ENCODE data around the gene SHISA9. TPM values are rescaled to one million over a fixed set of nuclear protein-coding genes. Genes with fewer than 3 reads are reported as not detected.
A peak's percentile ranks its signal among the peaks of the same experiment; 100 is the strongest.

SHISA9 gene
- total RNA-seq, 4 donors from 2014 or later = 2.0 to 6.3 (median 3.5) TPM

DNA sequence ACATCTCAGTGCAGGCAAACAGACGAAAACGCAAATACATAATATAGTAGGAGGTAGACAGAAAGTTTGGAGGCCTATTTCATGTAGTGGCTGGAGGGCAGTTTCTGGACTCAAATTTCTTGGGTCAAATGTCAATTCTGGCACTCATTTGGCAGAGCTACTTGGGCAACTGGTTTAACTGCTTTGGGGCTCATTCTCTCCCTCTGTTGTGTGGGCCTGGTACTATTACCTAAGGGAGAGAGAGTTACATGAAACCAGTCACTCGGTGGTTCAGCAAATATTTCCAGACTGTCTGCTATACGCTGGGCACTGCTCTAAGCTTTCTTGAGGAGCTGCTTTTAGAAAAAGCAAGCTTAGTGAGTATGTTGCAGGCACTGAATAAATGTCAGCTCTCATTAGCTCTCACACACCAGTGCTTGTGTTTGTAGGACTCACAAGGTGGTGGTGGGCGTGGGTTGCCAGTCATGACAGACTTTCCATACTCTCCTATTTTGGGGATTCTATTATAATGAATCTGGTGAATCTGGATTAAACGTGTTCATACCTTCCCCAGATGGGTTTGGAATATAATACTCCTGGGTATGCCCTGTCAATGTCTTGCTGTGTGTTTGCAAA lies 1.8 kb upstream of the SHISA9 start:
- DNase-seq (ENCODE audit: low spot score in 2 of 2) = no peak
- H3K4me3 ChIP-seq = no peak overlapping the region
- no peak overlapping the region for H3K27ac ChIP-seq
- H3K36me3 ChIP-seq = no peaks in the 10 kb centered on the region
- H3K4me1 ChIP-seq = peaks cover 0 to 32% (median 0%) of the 10 kb centered on the region in 4 donors
- peaks cover 0 to 52% of the 10 kb centered on the region in 2 donors for H3K27me3 ChIP-seq
- 66 to 77% methylated on average over 6 of the region's 6 CpGs for WGBS, 2 donors
- H3K9me3 ChIP-seq = no peaks in the 10 kb centered on the region
- TF ChIP-seq EP300 (IDR thresholded peaks at IDR 0.05) (no peak), POLR2A (IDR thresholded peaks at IDR 0.05) (no peak)
- TF ChIP-seq, protein P1, sequence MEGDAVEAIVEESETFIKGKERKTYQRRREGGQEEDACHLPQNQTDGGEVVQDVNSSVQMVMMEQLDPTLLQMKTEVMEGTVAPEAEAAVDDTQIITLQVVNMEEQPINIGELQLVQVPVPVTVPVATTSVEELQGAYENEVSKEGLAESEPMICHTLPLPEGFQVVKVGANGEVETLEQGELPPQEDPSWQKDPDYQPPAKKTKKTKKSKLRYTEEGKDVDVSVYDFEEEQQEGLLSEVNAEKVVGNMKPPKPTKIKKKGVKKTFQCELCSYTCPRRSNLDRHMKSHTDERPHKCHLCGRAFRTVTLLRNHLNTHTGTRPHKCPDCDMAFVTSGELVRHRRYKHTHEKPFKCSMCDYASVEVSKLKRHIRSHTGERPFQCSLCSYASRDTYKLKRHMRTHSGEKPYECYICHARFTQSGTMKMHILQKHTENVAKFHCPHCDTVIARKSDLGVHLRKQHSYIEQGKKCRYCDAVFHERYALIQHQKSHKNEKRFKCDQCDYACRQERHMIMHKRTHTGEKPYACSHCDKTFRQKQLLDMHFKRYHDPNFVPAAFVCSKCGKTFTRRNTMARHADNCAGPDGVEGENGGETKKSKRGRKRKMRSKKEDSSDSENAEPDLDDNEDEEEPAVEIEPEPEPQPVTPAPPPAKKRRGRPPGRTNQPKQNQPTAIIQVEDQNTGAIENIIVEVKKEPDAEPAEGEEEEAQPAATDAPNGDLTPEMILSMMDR (IDR thresholded peaks at IDR 0.05) = no peak

DNA sequence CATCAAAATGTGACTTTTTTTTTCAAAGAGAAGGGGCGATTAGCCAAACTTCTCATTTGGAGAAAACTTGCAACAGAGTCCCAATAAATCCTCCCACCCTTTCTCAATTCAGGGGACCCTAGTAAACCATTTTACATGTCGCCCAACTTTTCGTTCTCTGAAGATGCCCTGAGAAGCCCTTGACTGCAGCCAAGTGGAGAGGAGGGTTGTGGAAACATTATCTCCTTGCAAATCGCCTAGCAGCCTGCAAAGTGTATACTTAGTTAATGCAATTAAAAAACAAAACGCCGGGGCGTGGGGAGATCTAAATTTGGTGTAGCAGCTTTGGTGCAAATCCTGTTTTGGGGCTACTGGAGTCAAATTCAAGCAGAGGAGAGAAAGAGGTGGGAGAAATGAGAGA lies 1.2 kb upstream of the SHISA9 start:
- no peaks in the 10 kb centered on the region for H3K36me3 ChIP-seq
- TF ChIP-seq EP300 (IDR thresholded peaks at IDR 0.05) = no peak
- TF ChIP-seq, protein P1 (IDR thresholded peaks at IDR 0.05) = no peak
- no peak for TF ChIP-seq POLR2A (IDR thresholded peaks at IDR 0.05)
- no peak overlapping the region for H3K4me3 ChIP-seq
- WGBS, 2 donors = 31% methylated on average over 7 of the region's 7 CpGs
- H3K9me3 ChIP-seq = no peaks in the 10 kb centered on the region
- peaks cover 0 to 57% of the 10 kb centered on the region in 2 donors for H3K27me3 ChIP-seq
- H3K4me1 ChIP-seq = peaks cover 0 to 32% (median 0%) of the 10 kb centered on the region in 4 donors
- H3K27ac ChIP-seq = no peak overlapping the region
- DNase-seq (ENCODE audit: low spot score in 2 of 2) = no peak

- no peak for TF ChIP-seq POLR2A (IDR thresholded peaks at IDR 0.05)
- TF ChIP-seq EP300 (IDR thresholded peaks at IDR 0.05) = no peak
- TF ChIP-seq, protein P1 (IDR thresholded peaks at IDR 0.05) = no peak
- DNase-seq (ENCODE audit: low spot score in 2 of 2) = no peak
- Histone ChIP-seq H3K9me3 (no peaks in the 10 kb centered on the region), H3K4me1 (peaks cover 0 to 32% (median 0%) of the 10 kb centered on the region in 4 donors), H3K4me3 (peak overlapping the region in 1 of 4 donors; percentile 42), H3K36me3 (no peaks in the 10 kb centered on the region), H3K27me3 (peaks cover 0 to 62% of the 10 kb centered on the region in 2 donors), H3K27ac (no peak overlapping the region)
- WGBS, 2 donors = 5% methylated on average over 22 to 31 of the region's 37 CpGs
Observed at GRCh38 chr16:12900599-12901203, 697 bp upstream of the SHISA9 start.

DNA sequence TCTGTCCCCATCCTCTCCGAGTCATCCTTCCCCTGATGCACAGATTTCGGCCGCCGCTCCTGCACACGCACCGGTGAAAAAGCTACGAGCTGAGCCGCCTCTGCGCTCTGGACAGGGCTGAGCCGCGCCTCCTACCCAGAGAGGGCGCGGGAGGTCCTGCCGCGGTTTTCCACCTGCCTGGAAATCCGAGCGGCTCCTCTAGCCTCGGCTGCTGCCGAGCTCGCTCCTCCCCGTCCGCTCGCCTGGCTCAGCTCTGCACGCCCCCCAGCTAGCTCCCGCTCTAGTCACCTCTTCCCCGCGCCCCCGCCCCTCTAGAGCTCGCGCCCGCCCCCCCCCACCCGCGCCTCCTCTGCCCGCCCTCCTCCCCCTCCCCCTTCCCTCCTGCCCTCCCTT lies 198 bp upstream of the SHISA9 start:
- Histone ChIP-seq H3K4me3 (peak overlapping the region in 1 of 4 donors; percentile 42), H3K27ac (no peak overlapping the region), H3K36me3 (no peaks in the 10 kb centered on the region), H3K9me3 (no peaks in the 10 kb centered on the region), H3K4me1 (peaks cover 0 to 32% (median 0%) of the 10 kb centered on the region in 4 donors), H3K27me3 (peaks cover 0 to 62% of the 10 kb centered on the region in 2 donors)
- DNase-seq (ENCODE audit: low spot score in 2 of 2) = no peak
- TF ChIP-seq POLR2A (IDR thresholded peaks at IDR 0.05) = no peak
- TF ChIP-seq EP300 (IDR thresholded peaks at IDR 0.05) = no peak
- TF ChIP-seq, protein P1 (IDR thresholded peaks at IDR 0.05) = no peak
- WGBS, 2 donors = 1 to 3% methylated on average over 27 to 30 of the region's 34 CpGs
